Stimulated activated CD8-positive, alpha-beta memory T cell treated with anti-CD3 and anti-CD28 coated beads, Interleukin-4, amount 100 ng/mL, for 24 hours (primary cell): ENCODE results near the gene LHFPL3.
"Not testable (repeated sequence)": the region's sequence is repeated elsewhere in the genome, so short reads cannot be mapped to it uniquely, and the experiment has no call there.

ENCODE experiments used
- DNase-seq: peaks from one replicate; pipeline ENCODE4 v3.0.0-alpha.2; 2020; ENCODE audit warnings: low read depth

The LHFPL3 gene

DNA sequence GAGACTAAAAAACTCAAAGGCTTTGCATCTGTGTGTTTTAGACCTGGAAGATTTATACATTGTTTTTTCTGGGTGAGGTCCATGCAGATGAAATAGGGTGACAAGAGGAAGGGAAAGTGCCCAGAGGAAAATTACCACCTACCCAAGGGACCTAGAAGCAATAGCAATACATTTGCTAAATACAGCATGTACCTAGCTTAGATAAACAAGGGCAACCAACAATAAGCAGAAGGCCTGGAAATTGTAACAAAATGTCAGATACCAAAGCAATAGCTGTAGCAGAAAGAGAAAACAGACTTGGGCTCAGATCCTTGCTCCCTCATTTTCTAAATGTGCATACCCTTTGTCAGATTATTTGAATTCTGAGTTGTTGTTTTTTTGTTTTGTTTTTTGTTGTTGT is 367.2 kb downstream of the LHFPL3 start:
- no peak for DNase-seq

DNA sequence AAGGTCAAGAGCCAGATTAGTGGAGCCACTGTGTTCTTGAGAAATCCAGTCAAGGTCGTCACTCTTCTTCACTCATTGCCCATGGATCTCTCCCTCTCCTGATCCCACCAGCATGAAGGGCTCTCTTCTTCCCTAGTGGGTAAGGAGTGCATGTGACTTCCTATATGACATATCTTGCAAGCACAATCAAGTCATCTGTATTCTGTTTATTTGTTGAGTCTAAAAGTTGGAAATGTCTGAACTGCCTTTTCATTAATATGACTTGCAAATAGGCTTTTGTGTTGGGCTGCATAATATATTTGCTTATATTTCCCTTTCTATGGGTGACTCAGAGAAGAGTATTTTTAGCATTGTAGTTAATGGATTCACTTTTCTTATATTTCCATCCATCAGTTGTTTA is 371.9 kb downstream of the LHFPL3 start:
- DNase-seq: no peak

DNA sequence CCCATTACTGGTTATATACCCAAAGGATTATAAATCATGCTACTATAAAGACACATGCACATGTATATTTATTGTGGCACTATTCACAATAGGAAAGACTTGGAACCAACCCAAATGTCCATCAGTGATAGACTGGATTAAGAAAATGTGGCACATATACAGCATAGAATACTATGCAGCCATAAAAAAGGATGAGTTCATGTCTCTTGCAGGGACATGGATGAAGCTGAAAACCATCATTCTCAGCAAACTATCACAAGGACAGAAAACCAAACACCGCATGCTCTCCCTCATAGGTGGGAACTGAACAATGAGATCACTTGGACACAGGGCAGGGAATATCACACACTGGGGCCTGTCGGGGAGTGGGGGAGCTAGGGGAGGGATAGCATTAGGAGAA is 392.6 kb downstream of the LHFPL3 start:
- not testable (repeated sequence) for DNase-seq

DNA sequence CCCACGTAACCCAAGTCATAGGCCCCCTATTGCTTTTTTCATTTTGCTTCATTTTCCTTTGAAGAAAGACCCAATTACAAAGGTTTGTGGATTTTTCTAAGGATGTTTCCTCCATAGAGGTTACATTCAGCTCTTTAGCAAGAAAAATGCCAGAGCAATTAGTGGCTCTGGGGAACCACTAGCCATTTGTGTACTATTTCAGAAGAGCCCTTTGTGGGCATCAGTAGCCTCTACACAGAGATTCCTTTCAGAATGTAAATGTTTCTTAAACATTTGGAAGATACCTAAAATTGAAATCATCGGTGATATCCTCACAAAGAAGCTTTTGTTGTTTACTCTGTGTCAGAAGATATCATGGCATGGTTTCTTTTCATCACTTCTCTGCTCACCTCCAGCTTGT is 394.6 kb downstream of the LHFPL3 start:
- no peak for DNase-seq

DNA sequence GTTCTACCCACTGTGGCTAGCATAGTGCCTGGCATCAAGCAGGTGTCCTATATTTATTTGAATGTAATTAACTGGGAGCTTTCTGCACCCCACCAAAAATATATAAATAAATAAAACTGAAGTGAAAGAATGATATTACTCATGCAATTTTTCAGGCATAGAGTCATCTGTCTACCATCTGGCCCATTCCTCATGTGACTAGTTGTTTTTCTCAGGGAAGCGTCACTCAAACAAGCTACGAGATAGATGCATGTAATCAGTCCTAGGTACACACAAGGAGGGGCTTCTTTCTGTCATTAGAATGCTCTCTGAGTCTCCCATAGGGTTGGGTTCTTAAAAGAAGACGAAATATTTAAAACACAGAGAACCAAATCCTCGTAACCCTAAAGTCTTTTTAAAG is 430.1 kb downstream of the LHFPL3 start:
- no peak for DNase-seq

DNA sequence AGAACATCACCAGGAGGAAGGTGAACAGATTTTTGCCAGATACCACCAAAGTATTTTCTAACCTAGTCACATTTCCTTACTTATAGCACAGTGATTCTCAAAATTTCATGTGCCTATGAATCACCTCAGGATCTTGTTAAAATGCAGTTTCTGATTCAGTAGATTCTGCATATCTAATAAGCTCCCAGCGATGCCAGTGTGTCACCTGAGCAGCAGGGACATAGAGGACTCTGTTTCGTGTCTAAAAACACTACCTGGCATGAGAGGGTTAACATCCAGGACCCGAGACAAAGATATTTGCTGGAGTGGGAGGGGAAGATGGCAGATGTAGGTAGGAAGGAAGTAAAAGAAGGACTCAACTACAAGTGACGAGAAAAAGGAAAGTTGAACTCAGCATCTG is 433.5 kb downstream of the LHFPL3 start:
- DNase-seq: no peak

DNA sequence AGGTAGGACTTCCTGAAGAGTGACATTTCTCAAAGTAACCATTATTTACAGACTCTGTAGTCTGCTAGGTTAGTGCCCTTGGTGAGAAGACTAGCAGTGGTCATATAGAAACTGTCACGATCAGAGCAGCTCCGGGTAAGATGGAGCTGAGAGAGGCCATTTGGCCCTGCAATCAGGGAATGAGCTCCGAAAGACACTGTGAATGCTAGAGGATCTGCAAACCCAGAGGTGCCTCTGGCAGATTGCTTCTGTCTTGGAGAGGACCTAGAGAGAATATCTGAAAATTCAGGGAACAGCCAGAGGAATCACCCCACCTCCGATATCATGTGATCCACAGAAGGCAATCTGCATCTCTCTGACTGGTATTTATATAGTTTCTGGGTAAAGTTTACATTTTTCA is 438.7 kb downstream of the LHFPL3 start:
- no peak for DNase-seq

DNA sequence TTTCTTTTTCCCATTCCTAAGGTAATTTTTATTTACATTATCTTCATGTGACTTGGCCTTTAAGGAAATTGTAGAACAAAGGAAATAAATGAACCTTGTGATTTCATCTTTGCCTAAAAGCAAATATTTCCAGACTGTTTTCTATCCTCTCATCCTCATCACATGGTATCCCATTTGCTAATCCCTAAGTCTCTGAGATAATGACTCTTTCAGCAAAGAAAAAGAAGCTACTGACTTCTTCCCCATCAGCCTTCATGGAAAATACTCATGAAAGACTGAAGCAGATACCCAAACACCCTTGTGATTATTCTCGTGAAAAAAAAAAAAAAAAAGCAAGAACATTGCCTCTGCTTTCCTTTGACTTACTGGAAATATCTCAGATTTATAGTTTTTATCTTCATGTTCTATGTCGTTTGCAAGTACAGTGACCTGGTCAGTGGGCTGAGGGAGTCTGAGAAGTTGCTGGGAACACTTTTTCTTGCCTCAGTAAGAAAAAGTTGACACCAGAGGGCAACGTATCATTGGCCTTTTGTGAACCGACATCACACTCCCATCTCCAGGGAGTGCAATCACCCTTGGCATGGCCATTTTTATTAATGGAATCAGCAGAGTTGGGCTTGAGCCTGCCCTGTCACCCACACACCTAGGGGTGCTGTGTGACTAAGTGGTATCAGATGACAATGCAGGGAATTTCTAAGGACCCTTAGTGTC is 439.6 kb downstream of the LHFPL3 start:
- no peak for DNase-seq

DNA sequence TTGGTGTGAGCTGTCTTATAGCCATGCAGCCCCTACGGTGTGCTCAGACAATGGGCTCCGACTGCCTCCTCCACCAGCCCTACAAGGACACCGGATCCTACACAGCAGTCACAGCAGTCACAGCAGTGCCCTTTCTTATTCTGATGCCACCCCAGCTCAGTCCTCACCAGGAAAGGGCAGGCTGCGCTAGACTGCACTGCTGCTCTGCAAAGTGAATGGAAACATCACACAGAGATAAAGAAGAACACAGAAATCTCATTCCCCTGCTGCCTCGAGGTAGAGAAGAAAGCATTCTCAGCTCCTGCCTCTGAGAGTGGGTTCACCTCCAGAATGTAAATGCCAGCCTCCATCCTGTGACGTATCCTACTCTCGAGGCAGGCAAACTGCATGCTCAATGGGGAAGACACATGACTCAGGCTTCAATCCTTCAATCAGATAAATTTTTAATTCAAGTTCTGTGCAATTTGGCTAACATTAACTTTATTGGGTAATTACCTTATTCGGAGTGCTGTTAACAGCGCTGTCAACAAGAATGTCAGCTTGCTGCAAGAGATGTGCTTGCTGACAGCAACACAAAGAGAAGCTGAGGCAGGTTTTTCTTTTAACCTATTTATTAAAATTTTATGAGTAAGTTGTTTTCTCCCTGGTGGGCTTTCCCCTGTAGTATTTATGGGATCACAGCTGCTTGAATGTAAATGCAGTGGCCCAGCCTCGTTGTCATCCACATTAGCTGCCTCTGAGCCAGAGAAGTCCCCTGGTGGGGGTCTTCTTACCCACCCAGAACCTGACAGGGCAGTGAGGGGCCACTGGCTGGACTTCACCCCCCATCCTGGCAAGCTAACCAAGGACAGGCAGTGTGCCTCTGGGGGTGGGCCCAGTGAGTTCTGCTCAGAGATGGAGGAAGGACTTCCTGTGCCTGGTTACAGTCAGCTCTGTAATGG is 444.3 kb downstream of the LHFPL3 start:
- DNase-seq: no peak

DNA sequence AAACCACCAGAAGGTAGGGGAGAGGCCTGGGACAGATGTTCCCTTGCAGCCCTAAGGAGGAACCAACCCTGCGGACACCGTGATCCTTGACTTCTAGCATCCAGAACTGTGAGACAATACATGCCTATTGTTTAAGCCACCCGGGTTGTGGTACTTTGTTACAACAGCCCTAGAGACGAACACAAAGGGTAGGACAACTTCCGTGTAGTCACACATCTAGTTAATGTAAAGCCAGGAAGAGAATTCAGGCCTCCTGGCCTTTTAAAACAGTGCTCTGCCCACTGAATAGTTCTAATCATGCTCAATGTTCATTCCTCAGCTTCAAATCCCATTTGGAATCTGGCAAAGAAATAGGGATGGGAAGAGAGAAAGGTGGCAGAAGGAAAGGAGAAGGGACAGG is 445.4 kb downstream of the LHFPL3 start:
- no peak for DNase-seq

DNA sequence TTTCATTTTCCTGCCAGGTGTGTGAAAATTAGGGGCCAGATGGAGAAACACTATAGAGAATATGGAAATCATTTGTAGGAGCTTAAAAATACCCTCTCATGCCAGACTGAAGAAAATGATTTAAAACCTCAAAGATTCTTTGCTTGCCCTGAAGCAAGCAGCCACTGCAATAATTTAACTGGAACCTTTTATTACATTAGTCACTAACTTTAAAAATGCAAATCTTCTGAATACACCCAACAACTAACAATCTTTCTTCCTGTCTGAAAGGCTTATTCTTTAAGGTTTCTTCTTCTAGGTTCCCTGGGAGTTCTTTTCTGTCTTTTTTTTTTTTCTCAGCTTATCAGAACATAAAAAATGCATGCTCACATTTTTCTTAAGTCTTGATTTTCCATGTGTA is 447.1 kb downstream of the LHFPL3 start:
- no peak for DNase-seq

DNA sequence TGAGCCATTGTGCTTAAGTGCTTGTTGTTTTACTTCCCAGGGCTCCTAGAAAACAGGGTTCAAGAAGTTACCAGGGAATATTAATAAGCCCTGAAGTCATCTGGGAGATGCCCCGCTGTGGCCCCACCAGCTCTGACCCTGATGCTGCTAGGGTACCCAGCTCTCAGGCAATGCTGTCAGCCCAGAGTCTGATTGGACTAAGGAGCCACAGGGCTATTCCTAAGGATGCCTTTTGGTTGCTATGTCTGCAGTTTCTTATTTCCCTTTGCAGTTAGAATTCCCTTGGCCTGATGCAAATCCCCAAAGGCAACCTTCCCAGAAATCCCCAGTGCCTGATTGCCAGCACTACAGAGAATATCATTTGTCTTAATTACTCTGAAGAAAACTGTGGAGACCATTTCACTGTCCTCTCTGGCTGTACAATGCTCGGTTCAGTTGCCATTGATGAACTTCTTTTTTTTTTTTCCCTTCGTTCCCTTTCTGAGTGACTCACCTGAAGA is 448.9 kb downstream of the LHFPL3 start:
- DNase-seq: no peak

DNA sequence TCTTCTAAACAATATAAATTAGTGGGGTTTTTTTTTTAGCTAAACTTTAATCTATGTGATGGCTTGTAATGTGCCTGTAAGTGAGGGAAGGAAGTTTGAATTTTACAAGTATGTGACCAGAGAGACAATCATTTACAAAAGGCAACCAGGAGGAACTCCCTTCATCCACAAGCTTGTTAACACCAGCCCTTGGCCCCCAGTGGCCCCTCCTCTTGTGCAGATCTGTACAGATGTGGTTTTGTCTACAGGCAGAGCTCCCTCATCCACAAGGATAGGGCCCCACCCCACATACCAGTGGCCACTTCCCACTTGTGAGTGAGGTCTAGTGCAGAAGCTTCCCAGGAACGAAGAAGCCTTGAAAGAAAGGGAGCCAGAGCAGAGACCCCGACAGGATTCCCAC is 451.5 kb downstream of the LHFPL3 start:
- DNase-seq: no peak

DNA sequence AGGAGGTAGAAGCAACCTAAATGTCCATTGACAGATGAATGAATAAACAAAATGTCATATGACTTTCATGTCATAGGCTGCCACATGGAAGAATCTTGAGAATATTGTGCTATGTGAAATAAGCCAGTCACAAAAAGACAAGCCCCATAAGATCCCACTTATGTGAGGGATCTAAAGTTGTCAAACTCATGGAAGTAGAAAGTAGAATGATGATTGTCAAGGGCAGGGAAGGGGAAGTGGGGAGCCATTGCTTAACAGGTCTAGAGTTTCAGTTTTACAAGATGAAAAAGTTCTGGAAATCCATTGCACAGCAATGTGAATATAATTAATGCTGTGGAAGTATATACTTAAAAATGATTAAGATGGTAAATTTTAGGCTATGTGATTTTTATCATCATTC is 456.3 kb downstream of the LHFPL3 start:
- DNase-seq: no peak

DNA sequence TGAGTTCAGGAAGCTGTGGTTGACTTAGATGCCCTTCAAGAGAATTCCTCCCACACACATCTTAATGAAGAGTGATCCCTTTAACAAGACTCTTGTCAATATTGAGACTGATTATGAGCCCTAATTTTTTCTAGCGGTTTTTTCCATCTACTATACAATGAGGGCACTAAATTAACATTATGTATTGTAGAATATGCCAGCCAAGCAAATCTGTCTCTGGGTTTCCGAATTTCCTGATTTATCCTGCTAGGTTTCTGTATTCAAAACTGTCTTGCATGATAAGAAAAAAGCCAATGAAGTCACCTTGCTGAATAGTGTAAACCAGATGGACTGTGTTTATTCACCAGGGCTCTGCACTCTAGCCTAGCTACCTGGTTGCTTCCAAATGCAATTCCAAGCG is 461.4 kb downstream of the LHFPL3 start:
- DNase-seq: no peak

DNA sequence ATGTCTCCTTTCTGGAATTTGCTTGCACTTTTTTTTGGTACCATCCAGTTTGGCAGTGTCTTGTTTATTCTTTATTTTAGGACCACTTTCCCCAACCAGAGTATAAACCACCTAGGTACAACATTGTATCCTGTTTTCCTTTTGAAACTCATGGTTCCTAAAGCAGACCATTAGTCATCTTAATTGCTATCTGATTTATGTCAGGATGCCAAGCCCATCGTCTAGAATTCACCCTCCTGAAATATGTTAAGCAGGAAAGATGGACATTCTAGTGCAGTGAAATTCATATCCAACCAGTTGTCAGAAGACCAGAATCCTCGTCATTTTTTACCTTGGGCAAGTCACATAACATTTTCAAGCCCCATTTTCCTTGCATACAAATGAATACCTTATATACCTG is 462.0 kb downstream of the LHFPL3 start:
- no peak for DNase-seq

DNA sequence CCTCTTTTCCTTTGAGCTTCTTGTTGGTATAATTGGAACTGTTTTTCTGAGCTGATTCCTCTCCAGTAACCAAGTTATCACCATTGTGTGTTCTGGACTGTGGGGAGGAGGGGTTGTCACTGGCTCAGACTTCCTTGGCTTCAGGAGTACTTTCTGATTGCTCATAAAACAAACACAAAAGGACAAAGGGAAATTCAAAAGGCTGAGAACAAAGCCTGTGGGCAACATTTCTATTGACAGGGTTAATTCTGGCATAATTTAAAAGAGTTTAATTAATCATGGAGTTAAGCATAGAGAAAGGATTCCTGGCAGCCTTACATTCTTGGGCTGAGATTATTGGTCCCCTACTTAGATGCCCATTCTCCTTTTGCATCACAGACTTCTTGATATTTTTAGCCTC is 462.7 kb downstream of the LHFPL3 start:
- DNase-seq: no peak

DNA sequence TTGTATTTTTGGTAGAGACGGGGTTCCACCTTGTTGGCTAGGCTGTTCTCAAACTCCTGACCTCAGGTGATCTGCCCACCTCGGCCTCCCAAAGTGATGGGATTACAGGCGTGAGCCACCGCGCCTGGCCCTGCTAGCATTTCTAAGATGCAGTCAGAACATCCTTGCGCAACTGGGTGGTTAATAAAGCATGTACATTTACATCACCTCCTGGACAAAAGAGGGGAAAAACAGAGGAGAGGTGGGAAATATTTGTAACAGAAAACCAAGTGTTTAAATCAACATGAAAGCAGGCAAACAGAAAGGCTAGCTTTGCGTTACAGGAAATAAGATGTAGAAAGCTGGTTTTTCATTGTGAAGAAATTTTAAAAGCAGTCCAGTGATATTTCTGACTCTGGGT is 464.7 kb downstream of the LHFPL3 start:
- DNase-seq: no peak

DNA sequence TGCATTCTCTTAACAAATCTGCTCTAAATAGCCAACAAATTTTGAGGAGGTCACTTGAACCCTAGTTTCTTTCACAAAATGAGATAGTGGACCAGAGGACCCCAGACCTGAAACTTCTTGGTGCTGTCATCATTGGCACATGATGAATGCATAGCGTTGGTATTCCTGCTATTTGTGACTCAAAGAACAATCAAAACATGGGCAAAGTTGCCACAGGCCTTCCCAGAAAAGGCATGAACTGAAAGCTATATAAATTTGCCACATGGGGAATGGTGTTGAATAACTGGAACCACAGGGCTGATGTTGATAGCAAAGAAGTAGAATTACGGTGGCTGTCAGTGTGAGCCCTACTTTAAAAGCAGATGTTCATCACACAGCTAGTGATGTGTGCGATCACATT is 465.8 kb downstream of the LHFPL3 start:
- DNase-seq: no peak

DNA sequence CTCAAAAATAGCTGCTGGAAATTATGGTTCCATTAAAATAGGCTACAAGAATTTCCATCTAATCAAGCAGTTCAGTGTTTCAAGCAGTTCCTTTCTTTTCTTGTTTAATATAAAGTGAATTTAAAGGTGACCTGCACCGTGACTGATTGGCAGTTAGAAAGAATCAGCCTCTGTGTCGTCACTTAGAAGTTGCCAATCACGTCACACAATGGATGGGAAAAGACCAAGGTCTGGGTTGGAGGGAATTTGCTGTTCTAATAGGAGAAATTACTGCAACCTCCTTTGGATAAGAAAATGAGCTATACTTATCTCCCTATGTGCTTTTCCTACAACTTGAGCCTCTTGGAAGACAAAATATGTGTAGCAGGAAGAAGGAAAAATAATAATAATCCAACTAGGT is 466.2 kb downstream of the LHFPL3 start:
- DNase-seq: no peak

DNA sequence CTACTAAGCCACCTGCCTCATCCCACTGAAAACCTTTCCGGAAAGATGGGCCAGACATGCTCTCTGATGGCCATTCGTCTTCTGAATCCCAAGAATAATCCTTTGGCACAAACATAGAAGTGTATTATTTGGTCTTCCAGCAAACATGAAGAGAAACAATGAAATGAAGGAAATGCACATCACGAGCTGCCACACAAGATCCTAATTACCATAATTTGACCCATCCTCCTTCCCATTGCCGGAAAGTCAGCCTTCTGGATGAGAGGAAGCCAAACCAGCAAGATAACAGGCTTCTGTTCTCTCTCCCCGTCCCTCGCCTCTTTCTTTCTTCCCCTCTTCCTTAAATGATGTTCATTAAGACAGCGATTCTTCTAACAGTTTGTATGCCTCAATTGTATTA is 466.7 kb downstream of the LHFPL3 start:
- DNase-seq: no peak

DNA sequence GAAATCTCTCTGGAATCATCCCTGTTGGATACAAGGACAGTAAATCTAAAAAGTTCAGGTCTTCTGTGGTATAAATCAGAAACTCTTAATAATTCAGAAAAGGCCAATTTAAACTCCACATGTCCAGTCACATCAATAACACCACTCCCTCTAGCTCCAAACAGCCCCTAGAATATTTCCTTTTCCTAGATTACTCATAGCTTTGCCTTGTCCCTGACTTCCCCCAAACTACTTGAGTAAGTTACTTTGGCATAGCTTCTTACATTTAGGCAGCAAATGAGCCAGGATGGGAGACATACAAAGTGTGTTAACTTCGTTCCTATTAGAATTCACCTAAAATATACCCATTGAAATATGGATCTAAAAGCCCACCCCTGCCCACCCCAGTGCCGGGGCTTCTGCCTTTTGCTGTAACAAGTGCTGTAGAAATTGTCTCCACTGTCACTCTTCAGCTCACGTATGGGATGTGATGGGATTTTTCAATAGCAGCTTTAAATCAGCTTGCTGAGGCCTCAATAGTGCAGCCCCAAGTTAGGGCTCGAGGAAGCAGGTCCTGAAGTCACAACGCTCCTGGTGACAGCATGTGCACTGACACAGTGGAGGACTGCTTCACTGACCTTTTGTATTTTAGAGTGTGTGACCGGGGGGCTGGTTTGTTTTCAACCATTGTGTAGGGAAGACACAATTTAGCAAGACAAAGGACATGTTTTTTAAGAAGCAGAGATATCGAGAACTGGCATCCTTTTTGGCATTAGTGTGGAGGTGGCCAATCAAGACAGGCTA is 467.4 kb downstream of the LHFPL3 start:
- DNase-seq: no peak

DNA sequence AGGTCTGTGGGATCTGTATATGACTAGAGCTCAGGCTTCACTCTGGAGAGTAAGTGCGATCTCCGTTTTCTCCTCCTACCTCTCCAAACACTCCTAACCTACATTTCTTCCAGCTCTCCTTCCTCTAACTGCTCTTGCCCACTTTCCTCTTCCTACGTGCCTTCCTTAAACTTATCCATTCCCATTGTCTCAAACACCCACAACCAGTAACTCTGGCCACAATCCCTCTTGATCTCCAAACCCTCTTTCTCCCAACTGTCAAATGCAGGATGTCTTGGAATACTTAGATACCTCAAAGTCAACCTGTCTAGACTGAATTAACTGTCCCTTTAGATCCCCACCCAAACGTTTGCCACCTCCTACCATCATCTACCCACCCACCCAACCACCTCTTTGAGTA is 471.9 kb downstream of the LHFPL3 start:
- DNase-seq: no peak
